Hematopoietic multipotent progenitor cell (in vitro differentiated cells): ENCODE results near the gene SCN4B. TPM values are rescaled to one million over a fixed set of nuclear protein-coding genes. Genes with fewer than 3 reads are reported as not detected.

Source experiments
- total RNA-seq: library from RNA; depleted of rRNA; stranded (reverse); fragments of >200 nt; gene quantifications from one replicate; pipeline ENCODE4 v1.2.3, GENCODE V29; 2012

The SCN4B gene
- total RNA-seq, 1 donor, result not detected

Other genes starting within 250 kb of the SCN4B start
- gene TMPRSS13, start 223.4 kb downstream of the SCN4B start, total RNA-seq, result 0.54 TPM
- gene IL10RA, start 166.4 kb downstream of the SCN4B start, total RNA-seq, result 11.8 TPM
- not detected for gene TMPRSS4, start 75.7 kb downstream of the SCN4B start, total RNA-seq
- under 0.01 TPM for gene SMIM35, start 65.9 kb downstream of the SCN4B start, total RNA-seq
- not detected for gene SCN2B, start 23.8 kb upstream of the SCN4B start, total RNA-seq
- gene JAML, start 72.2 kb upstream of the SCN4B start, total RNA-seq, result 26.9 TPM
- 2.2 TPM for gene MPZL3, start 99.5 kb upstream of the SCN4B start, total RNA-seq
- gene MPZL2, start 111.5 kb upstream of the SCN4B start, total RNA-seq, result 2.4 TPM
- 0.54 TPM for gene CD3E, start 151.9 kb upstream of the SCN4B start, total RNA-seq
- 0.27 TPM for gene CD3D, start 189.9 kb upstream of the SCN4B start, total RNA-seq
- gene CD3G, start 191.5 kb upstream of the SCN4B start, total RNA-seq, result under 0.01 TPM
- 26.4 TPM for gene UBE4A, start 206.8 kb upstream of the SCN4B start, total RNA-seq
- gene ATP5MG, start 248.8 kb upstream of the SCN4B start, total RNA-seq, result 50.1 TPM